CD4-positive, alpha-beta T cell treated with Interleukin-6 at 100 ng/mL for 8 hours (primary cell): Measurements from ENCODE around the gene TREML1.

Experiments used
- DNase-seq: peaks from one replicate; pipeline ENCODE4 v3.0.0-alpha.2; 2020; ENCODE audit warnings: mixed read lengths, low spot score

TREML1 gene

GRCh38 chr6:41177695-41178094 lies 23.5 kb upstream of the TREML1 start:
- DNase-seq = no peak

GRCh38 chr6:41177287-41177686 lies 23.1 kb upstream of the TREML1 start:
- no peak for DNase-seq

- no peak for DNase-seq
Observed at GRCh38 chr6:41176189-41176588, 22.0 kb upstream of the TREML1 start.

GRCh38 chr6:41175084-41175483 lies 20.9 kb upstream of the TREML1 start:
- DNase-seq = no peak

GRCh38 chr6:41174610-41175009 lies 20.5 kb upstream of the TREML1 start:
- no peak for DNase-seq

GRCh38 chr6:41171908-41172307 lies 17.8 kb upstream of the TREML1 start:
- DNase-seq = no peak

GRCh38 chr6:41170547-41171160 lies 16.5 kb upstream of the TREML1 start:
- no peak for DNase-seq

GRCh38 chr6:41167173-41167963 lies 13.2 kb upstream of the TREML1 start:
- DNase-seq = no peak

GRCh38 chr6:41164551-41165120 lies 10.5 kb upstream of the TREML1 start:
- no peak for DNase-seq

GRCh38 chr6:41163419-41163717 lies 9.2 kb upstream of the TREML1 start:
- no peak for DNase-seq

- no peak for DNase-seq
Observed at GRCh38 chr6:41162687-41163418, 8.7 kb upstream of the TREML1 start, which contains the start of gene TREM2. TSS of gene TREM2 (minus strand) at chr6:41163116. CDS start at chr6:41163082, 34 bp downstream.

- DNase-seq = no peak
Observed at GRCh38 chr6:41161851-41162552, 7.9 kb upstream of the TREML1 start.

- DNase-seq = no peak
Observed at GRCh38 chr6:41161380-41161779, 7.2 kb upstream of the TREML1 start.

- DNase-seq = no peak
Observed at GRCh38 chr6:41160933-41161332, 6.8 kb upstream of the TREML1 start.

GRCh38 chr6:41159415-41160082 lies 5.4 kb upstream of the TREML1 start:
- no peak for DNase-seq

- DNase-seq = no peak
Observed at GRCh38 chr6:41157323-41157722, 3.2 kb upstream of the TREML1 start.

- no peak for DNase-seq
Observed at GRCh38 chr6:41156771-41157170, 2.6 kb upstream of the TREML1 start.

GRCh38 chr6:41156001-41156400 lies 1.9 kb upstream of the TREML1 start:
- DNase-seq = no peak

- DNase-seq = no peak
Observed at GRCh38 chr6:41155132-41155805, 1.1 kb upstream of the TREML1 start.

- no peak for DNase-seq
Observed at GRCh38 chr6:41153451-41153850, 696 bp downstream of the TREML1 start.

GRCh38 chr6:41150671-41151070 lies 3.5 kb downstream of the TREML1 start:
- DNase-seq = no peak
